B cell (primary cell): Measurements from ENCODE around the gene ZNF804A. TPM values are rescaled to one million over a fixed set of nuclear protein-coding genes. Genes with fewer than 3 reads are reported as not detected.

Source experiments
- ATAC-seq: fragments of 200-7000 bp; cut with Tn5 transposase; one replicate; pipeline ENCODE4 v1.10.0; 2021; ENCODE audit warnings: low read depth, mild to moderate bottlenecking, moderate number of reproducible peaks, moderate library complexity
- CTCF ChIA-PET: fragments of 350-600 bp; sonication (Branson Sonifier 250); formaldehyde crosslinking; loops from one replicate; lab custom pipeline; 2021; ENCODE audit warnings: antibody characterized with exemption, inconsistent platforms; lab: Charles Lee
- POLR2A ChIA-PET: fragments of 350-600 bp; sonication (Branson Sonifier 250); formaldehyde crosslinking; loops from one replicate; lab custom pipeline; 2021; ENCODE audit warnings: antibody characterized with exemption; lab: Charles Lee
- DNase-seq: peaks from one replicate; pipeline ENCODE4 v3.0.0; 2013
- H2AFZ ChIP-seq: 2 replicates; pipeline ENCODE4 v1.6.1; 2012; ENCODE audit warnings: mild to moderate bottlenecking, low read depth, low read length; ENCODE audit not compliant: insufficient read depth, poor library complexity, severe bottlenecking
- H3K27ac ChIP-seq, 2 donors: 1 replicate in 1 of 2; 2 replicates in 1 of 2; pipeline ENCODE4 v1.5.1; 2012 to 2013; ENCODE audit warnings: low read length in 2 of 2, mild to moderate bottlenecking in 2 of 2, moderate library complexity in 1 of 2
- H3K27me3 ChIP-seq, 4 experiments: fragments of 200-600 bp in 1 of 4; sonication (generic) in 1 of 4; replicated peaks in 1 of 4; 1 replicate in 2 of 4; 2 replicates in 2 of 4; pipeline versions ENCODE4 v1.6.1 to v1.7.0; 2013 to 2016; ENCODE audit warnings: low read length in 3 of 4, mild to moderate bottlenecking in 2 of 4, mixed read lengths in 1 of 4, moderate library complexity in 1 of 4; ENCODE audit not compliant: insufficient read depth in 4 of 4, control insufficient read depth in 3 of 4; ENCODE audit errors: control extremely low read depth in 1 of 4
- H3K36me3 ChIP-seq, 2 experiments: replicated peaks in 1 of 2; 1 replicate in 1 of 2; 2 replicates in 1 of 2; pipeline versions ENCODE4 v1.6.1 to v1.7.1; 2013; ENCODE audit warnings: low read length in 1 of 2; ENCODE audit not compliant: insufficient read depth in 2 of 2, control insufficient read depth in 1 of 2; ENCODE audit errors: control extremely low read depth in 1 of 2, extremely low read depth in 1 of 2
- H3K4me1 ChIP-seq, 2 donors: fragments of 200-600 bp in 1 of 2; sonication (generic) in 1 of 2; 1 replicate in 1 of 2; 2 replicates in 1 of 2; pipeline versions ENCODE4 v1.5.1 to v1.6.1; 2013 to 2017; ENCODE audit warnings: low read length in 2 of 2; ENCODE audit not compliant: control insufficient read depth in 2 of 2, insufficient read depth in 2 of 2
- H3K4me2 ChIP-seq: replicated peaks from 2 replicates; pipeline ENCODE3; 2012; ENCODE audit warnings: mild to moderate bottlenecking, low read depth, low read length; ENCODE audit not compliant: poor library complexity, severe bottlenecking
- H3K4me3 ChIP-seq, 5 experiments: fragments of 200-600 bp in 1 of 5; sonication (generic) in 1 of 5; 1 replicate in 3 of 5; 2 replicates in 2 of 5; pipeline versions ENCODE4 v1.5.1 to v1.7.0; 2011 to 2016; ENCODE audit warnings: low read length in 4 of 5, mild to moderate bottlenecking in 4 of 5, low read depth in 2 of 5, control low read depth in 1 of 5, moderate library complexity in 1 of 5; ENCODE audit not compliant: insufficient read depth in 1 of 5; ENCODE audit errors: control extremely low read depth in 1 of 5, extremely low read depth in 1 of 5
- H3K79me2 ChIP-seq: fragments of 200-600 bp; sonication (generic); one replicate; pipeline ENCODE4 v1.6.0; 2016; ENCODE audit warnings: low read length; ENCODE audit not compliant: control insufficient read depth, insufficient read depth
- H3K9ac ChIP-seq: fragments of 200-600 bp; sonication (generic); 2 replicates; pipeline ENCODE4 v1.6.1; 2017; ENCODE audit warnings: mild to moderate bottlenecking, low read length, moderate library complexity
- H3K9me3 ChIP-seq, 3 donors: one replicate each; pipeline versions ENCODE4 v1.6.1 to v1.7.1; 2013; ENCODE audit warnings: low read length in 2 of 3; ENCODE audit not compliant: control insufficient read depth in 2 of 3, insufficient read depth in 1 of 3; ENCODE audit errors: control extremely low read depth in 1 of 3
- H4K20me1 ChIP-seq: 2 replicates; pipeline ENCODE4 v1.6.0; 2012; ENCODE audit warnings: mild to moderate bottlenecking, low read length; ENCODE audit not compliant: insufficient read depth, control insufficient read depth, poor library complexity, severe bottlenecking
- H3K27ac Mint-ChIP-seq: one replicate; pipeline ENCODE4 v1.8.0; 2021; ENCODE audit warnings: mixed read lengths
- H3K27me3 Mint-ChIP-seq: one replicate; pipeline ENCODE4 v1.8.0; 2021; ENCODE audit warnings: mixed read lengths
- H3K4me1 Mint-ChIP-seq: one replicate; pipeline ENCODE4 v1.8.0; 2021; ENCODE audit warnings: mixed read lengths
- H3K4me3 Mint-ChIP-seq: one replicate; pipeline ENCODE4 v1.8.0; 2021; ENCODE audit warnings: mixed read lengths
- H3K9me3 Mint-ChIP-seq: one replicate; pipeline ENCODE4 v1.8.0; 2022; ENCODE audit warnings: mixed read lengths; ENCODE audit not compliant: insufficient read depth
- EZH2 ChIP-seq: IDR thresholded peaks from 2 replicates; pipeline ENCODE4 v1.6.1; 2012; ENCODE audit warnings: borderline replicate concordance, low read depth, mild to moderate bottlenecking, moderate library complexity, low read length; ENCODE audit not compliant: insufficient read depth, poor library complexity, severe bottlenecking
- WGBS: methylation state at CpG from one replicate; pipeline ENCODE4 v1.1.5; 2013; ENCODE audit warnings: missing lambda C conversion rate; ENCODE audit not compliant: insufficient coverage; 5-methylcytosine and 5-hydroxymethylcytosine counted together
- intact Hi-C: fragments of 100-400 bp; cut with micrococcal nuclease; formaldehyde crosslinking; loops from one replicate; pipeline ENCODE4 v1.10.0; 2022
- polyA plus RNA-seq: library from polyadenylated mRNA; depleted of rRNA; stranded (reverse); fragments of >200 nt; gene quantifications from 2 replicates; pipeline ENCODE4 v1.2.3, GENCODE V29; 2012
- total RNA-seq, 2 donors: library from RNA; stranded (reverse); fragments of 120-200 nt in 1 of 2; gene quantifications; 1 replicate in 1 of 2; 2 replicates in 1 of 2; pipeline versions ENCODE4 v1.2.3 to v1.2.4, GENCODE V29; 2013 to 2022
- TF ChIP-seq, protein P1 (sequence below): fragments of 200-600 bp; IDR thresholded peaks from one replicate; pipeline ENCODE4 v1.8.0; 2022; ENCODE audit warnings: antibody characterized with exemption, mild to moderate bottlenecking

The ZNF804A gene
- total and polyA plus RNA-seq, 2 donors (not counting 1 experiment from before 2014, with no cell fraction given): 1.2 to 2.4 TPM

- no peak for DNase-seq
- no peak overlapping the region for H3K4me2 ChIP-seq
- TF ChIP-seq, protein P1, sequence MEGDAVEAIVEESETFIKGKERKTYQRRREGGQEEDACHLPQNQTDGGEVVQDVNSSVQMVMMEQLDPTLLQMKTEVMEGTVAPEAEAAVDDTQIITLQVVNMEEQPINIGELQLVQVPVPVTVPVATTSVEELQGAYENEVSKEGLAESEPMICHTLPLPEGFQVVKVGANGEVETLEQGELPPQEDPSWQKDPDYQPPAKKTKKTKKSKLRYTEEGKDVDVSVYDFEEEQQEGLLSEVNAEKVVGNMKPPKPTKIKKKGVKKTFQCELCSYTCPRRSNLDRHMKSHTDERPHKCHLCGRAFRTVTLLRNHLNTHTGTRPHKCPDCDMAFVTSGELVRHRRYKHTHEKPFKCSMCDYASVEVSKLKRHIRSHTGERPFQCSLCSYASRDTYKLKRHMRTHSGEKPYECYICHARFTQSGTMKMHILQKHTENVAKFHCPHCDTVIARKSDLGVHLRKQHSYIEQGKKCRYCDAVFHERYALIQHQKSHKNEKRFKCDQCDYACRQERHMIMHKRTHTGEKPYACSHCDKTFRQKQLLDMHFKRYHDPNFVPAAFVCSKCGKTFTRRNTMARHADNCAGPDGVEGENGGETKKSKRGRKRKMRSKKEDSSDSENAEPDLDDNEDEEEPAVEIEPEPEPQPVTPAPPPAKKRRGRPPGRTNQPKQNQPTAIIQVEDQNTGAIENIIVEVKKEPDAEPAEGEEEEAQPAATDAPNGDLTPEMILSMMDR: no peak
- TF ChIP-seq EZH2: no peak
Observed at GRCh38 chr2:184890311-184890710, 292.0 kb downstream of the ZNF804A start.

DNA sequence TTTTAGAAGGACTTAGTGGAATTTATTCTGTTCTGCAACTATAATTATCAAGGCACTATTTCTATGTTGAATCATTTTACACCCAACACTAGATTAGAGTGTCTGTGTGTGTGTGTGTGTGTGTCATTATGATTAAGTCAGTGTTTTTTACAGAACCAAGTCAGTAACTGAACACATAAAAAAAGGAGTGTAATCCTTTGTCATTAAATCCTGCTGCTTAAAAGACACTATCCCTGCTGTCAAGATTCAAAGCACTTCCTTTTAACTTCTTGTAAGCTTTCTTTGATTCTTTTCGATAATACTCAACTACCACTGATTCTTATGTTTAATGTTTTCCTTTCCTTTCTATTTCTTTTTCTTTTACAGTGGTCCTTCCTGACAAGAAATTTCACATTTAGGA is 306.7 kb downstream of the ZNF804A start:
- Mint-ChIP-seq H3K4me3 (no peak overlapping the region), H3K27ac (no peak overlapping the region), H3K4me1 (no peaks in the 10 kb centered on the region), H3K27me3 (no peaks in the 10 kb centered on the region), H3K9me3 (no peaks in the 10 kb centered on the region)
- Histone ChIP-seq H3K36me3 (no peaks in the 10 kb centered on the region), H3K79me2 (no peaks in the 10 kb centered on the region), H3K4me1 (no peaks in the 10 kb centered on the region), H3K27ac (no peak overlapping the region), H3K9me3 (no peaks in the 10 kb centered on the region), H3K4me2 (no peak overlapping the region), H4K20me1 (no peaks in the 10 kb centered on the region), H2AFZ (no peak overlapping the region), H3K4me3 (no peak overlapping the region), H3K9ac (no peak overlapping the region), H3K27me3 (no peaks in the 10 kb centered on the region)
- ChIA-PET CTCF (no interaction called here), POLR2A (no interaction called here)
- TF ChIP-seq EZH2: no peak
- TF ChIP-seq, protein P1: no peak
- WGBS: no CpG with 5 or more reads among the region's 1 CpG
- DNase-seq (no peak), ATAC-seq (no peak)
- intact Hi-C loops: no loop called here

More at GRCh38 chr2:184890311-184890710, 292.0 kb downstream of the ZNF804A start:
- no peak overlapping the region for H3K27ac ChIP-seq
- no peak for ATAC-seq
- H3K79me2 ChIP-seq: no peaks in the 10 kb centered on the region
- H3K4me1 ChIP-seq: no peaks in the 10 kb centered on the region
- H3K9me3 ChIP-seq: peaks cover 0 to 9% (median 0%) of the 10 kb centered on the region in 3 donors
- H3K27me3 ChIP-seq: no peaks in the 10 kb centered on the region
- no peak overlapping the region for H3K9ac ChIP-seq
- H3K4me3 ChIP-seq: no peak overlapping the region
- H3K27me3 Mint-ChIP-seq: no peaks in the 10 kb centered on the region
- H3K4me3 Mint-ChIP-seq: no peak overlapping the region
- intact Hi-C loops: no loop called here
- peaks cover 2% of the 10 kb centered on the region for H3K4me1 Mint-ChIP-seq
- ChIA-PET CTCF (no interaction called here), POLR2A (no interaction called here)
- no peaks in the 10 kb centered on the region for H4K20me1 ChIP-seq
- H2AFZ ChIP-seq: no peak overlapping the region
- no peaks in the 10 kb centered on the region for H3K36me3 ChIP-seq
- H3K27ac Mint-ChIP-seq: no peak overlapping the region
- H3K9me3 Mint-ChIP-seq: peaks cover 7% of the 10 kb centered on the region
